HG02970 (cell line): Measurements from ENCODE around the gene RPS24.
A peak's percentile ranks its signal among the peaks of the same experiment; 100 is the strongest.
"Not testable (repeated sequence)": the region's sequence is repeated elsewhere in the genome, so short reads cannot be mapped to it uniquely, and the experiment has no call there.

ENCODE experiments used
- ATAC-seq: cut with Tn5 transposase; IDR thresholded peaks from one replicate; pipeline ENCODE4 v1.9.1; 2021; ENCODE audit warnings: mild to moderate bottlenecking, moderate library complexity, moderate number of reproducible peaks; ENCODE audit not compliant: unreplicated experiment, low FRiP score

Gene RPS24

GRCh38 chr10:78047314-78047891 lies 13.7 kb downstream of the RPS24 start:
- ATAC-seq = peak; percentile 66

- ATAC-seq = no peak
Measured at GRCh38 chr10:78049851-78050250, 16.2 kb downstream of the RPS24 start.

- ATAC-seq = no peak
Measured at GRCh38 chr10:78053211-78053868, 19.7 kb downstream of the RPS24 start.

- ATAC-seq = no peak
Measured at GRCh38 chr10:78058562-78058961, 24.9 kb downstream of the RPS24 start.

GRCh38 chr10:78059906-78060702 lies 26.4 kb downstream of the RPS24 start:
- no peak for ATAC-seq

- no peak for ATAC-seq
Measured at GRCh38 chr10:78062296-78062695, 28.6 kb downstream of the RPS24 start.

- no peak for ATAC-seq
Measured at GRCh38 chr10:78063236-78063635, 29.6 kb downstream of the RPS24 start.

- ATAC-seq = not testable (repeated sequence)
Measured at GRCh38 chr10:78064919-78065318, 31.3 kb downstream of the RPS24 start.

GRCh38 chr10:78065611-78066010 lies 31.9 kb downstream of the RPS24 start:
- ATAC-seq = no peak

GRCh38 chr10:78066012-78066411 lies 32.3 kb downstream of the RPS24 start:
- no peak for ATAC-seq

GRCh38 chr10:78066728-78067430 lies 33.2 kb downstream of the RPS24 start:
- ATAC-seq = no peak

GRCh38 chr10:78069151-78069550 lies 35.5 kb downstream of the RPS24 start:
- ATAC-seq = no peak

GRCh38 chr10:78070064-78070463 lies 36.4 kb downstream of the RPS24 start:
- not testable (repeated sequence) for ATAC-seq

- ATAC-seq = no peak
Measured at GRCh38 chr10:78070726-78071125, 37.1 kb downstream of the RPS24 start.

GRCh38 chr10:78071140-78071856 lies 37.6 kb downstream of the RPS24 start:
- no peak for ATAC-seq

GRCh38 chr10:78071857-78072179 lies 38.2 kb downstream of the RPS24 start:
- no peak for ATAC-seq

GRCh38 chr10:78072504-78072903 lies 38.8 kb downstream of the RPS24 start:
- no peak for ATAC-seq

GRCh38 chr10:78075806-78076205 lies 42.1 kb downstream of the RPS24 start:
- not testable (repeated sequence) for ATAC-seq

- ATAC-seq = no peak
Measured at GRCh38 chr10:78078539-78079330, 45.1 kb downstream of the RPS24 start.

GRCh38 chr10:78079411-78079810 lies 45.7 kb downstream of the RPS24 start:
- ATAC-seq = no peak
